HEK293 (cell line): ENCODE measurements around the gene COL4A1.

Experiments used
- BCL11A ChIP-seq: fragments of 450-650 bp; formaldehyde crosslinking; IDR thresholded peaks from 2 replicates; pipeline ENCODE4 v1.5.1; 2016; ENCODE audit warnings: low read depth, missing biosample characterization, missing genetic modification characterization
- MYNN ChIP-seq: fragments of 450-650 bp; formaldehyde crosslinking; IDR thresholded peaks from 2 replicates; pipeline ENCODE4 v1.5.1; 2016; ENCODE audit warnings: missing biosample characterization, missing genetic modification characterization, borderline replicate concordance
- SETDB1 ChIP-seq: IDR thresholded peaks from one replicate; pipeline ENCODE4 v1.6.1; 2017; ENCODE audit warnings: mild to moderate bottlenecking, low read length, moderate library complexity, mixed read lengths; ENCODE audit not compliant: insufficient read length
- TCF7L2 ChIP-seq: IDR thresholded peaks from 2 replicates; pipeline ENCODE4 v1.6.1; 2011; ENCODE audit warnings: low read depth, mild to moderate bottlenecking, inconsistent platforms, low read length, moderate library complexity, borderline replicate concordance
- YY1 ChIP-seq: fragments of 450-650 bp; formaldehyde crosslinking; IDR thresholded peaks from 2 replicates; pipeline ENCODE4 v1.5.1; 2018; ENCODE audit warnings: missing biosample characterization, missing genetic modification characterization
- ZBTB20 ChIP-seq: fragments of 450-650 bp; formaldehyde crosslinking; IDR thresholded peaks from 2 replicates; pipeline ENCODE4 v1.5.1; 2016; ENCODE audit warnings: missing biosample characterization, missing genetic modification characterization
- ZFP37 ChIP-seq: fragments of 450-650 bp; formaldehyde crosslinking; IDR thresholded peaks from 2 replicates; pipeline ENCODE4 v1.5.1; 2016; ENCODE audit warnings: missing biosample characterization, missing genetic modification characterization
- ZNF561 ChIP-seq: fragments of 450-650 bp; IDR thresholded peaks from 2 replicates; pipeline ENCODE4 v1.5.1; 2018; ENCODE audit warnings: missing biosample characterization, missing genetic modification characterization, borderline replicate concordance
- ZNF785 ChIP-seq: fragments of 450-650 bp; formaldehyde crosslinking; IDR thresholded peaks from 2 replicates; pipeline ENCODE4 v1.5.1; 2016; ENCODE audit warnings: missing biosample characterization, missing genetic modification characterization
- TF ChIP-seq, protein P1 (sequence below): fragments of 450-650 bp; formaldehyde crosslinking; IDR thresholded peaks from 2 replicates; pipeline ENCODE4 v1.5.1; 2016; ENCODE audit warnings: missing biosample characterization, missing genetic modification characterization
- TF ChIP-seq, protein P2 (sequence below): fragments of 450-650 bp; IDR thresholded peaks from 2 replicates; pipeline ENCODE4 v1.5.1; 2018; ENCODE audit warnings: missing biosample characterization, mild to moderate bottlenecking, missing genetic modification characterization
- TF ChIP-seq, protein P3 (sequence below): fragments of 450-650 bp; formaldehyde crosslinking; IDR thresholded peaks from 2 replicates; pipeline ENCODE4 v1.5.1; 2016; ENCODE audit warnings: missing biosample characterization, missing genetic modification characterization
- TF ChIP-seq, protein P4 (sequence below): fragments of 450-650 bp; formaldehyde crosslinking; IDR thresholded peaks from 2 replicates; pipeline ENCODE4 v1.5.1; 2016; ENCODE audit warnings: missing biosample characterization, missing genetic modification characterization

DNA sequence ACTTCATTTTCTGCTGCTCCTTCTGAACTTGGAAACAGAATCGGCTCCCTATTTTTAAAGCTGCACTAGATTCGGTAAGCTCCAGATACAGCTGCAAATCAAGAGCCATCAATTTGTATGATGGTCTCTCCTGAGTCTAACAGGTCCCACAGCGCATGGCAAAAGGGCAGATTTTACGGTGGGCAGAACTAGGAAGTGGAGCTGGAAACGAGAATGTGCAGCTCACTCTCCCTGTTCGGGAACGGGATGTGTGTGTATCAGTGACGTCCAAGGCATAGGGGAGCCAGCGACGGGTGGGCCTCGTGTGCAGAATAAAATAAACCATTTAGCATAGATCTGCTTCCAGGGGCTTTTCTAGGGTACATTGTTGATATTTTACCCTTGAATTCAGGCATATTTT, 74.2 kb downstream of the COL4A1 start:
- TF ChIP-seq MYNN (tag by site-specific recombination) = no peak
- TF ChIP-seq, protein P1, sequence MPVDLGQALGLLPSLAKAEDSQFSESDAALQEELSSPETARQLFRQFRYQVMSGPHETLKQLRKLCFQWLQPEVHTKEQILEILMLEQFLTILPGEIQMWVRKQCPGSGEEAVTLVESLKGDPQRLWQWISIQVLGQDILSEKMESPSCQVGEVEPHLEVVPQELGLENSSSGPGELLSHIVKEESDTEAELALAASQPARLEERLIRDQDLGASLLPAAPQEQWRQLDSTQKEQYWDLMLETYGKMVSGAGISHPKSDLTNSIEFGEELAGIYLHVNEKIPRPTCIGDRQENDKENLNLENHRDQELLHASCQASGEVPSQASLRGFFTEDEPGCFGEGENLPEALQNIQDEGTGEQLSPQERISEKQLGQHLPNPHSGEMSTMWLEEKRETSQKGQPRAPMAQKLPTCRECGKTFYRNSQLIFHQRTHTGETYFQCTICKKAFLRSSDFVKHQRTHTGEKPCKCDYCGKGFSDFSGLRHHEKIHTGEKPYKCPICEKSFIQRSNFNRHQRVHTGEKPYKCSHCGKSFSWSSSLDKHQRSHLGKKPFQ (tag by site-specific recombination) = no peak
- TF ChIP-seq TCF7L2 = no peak
- TF ChIP-seq, protein P2, sequence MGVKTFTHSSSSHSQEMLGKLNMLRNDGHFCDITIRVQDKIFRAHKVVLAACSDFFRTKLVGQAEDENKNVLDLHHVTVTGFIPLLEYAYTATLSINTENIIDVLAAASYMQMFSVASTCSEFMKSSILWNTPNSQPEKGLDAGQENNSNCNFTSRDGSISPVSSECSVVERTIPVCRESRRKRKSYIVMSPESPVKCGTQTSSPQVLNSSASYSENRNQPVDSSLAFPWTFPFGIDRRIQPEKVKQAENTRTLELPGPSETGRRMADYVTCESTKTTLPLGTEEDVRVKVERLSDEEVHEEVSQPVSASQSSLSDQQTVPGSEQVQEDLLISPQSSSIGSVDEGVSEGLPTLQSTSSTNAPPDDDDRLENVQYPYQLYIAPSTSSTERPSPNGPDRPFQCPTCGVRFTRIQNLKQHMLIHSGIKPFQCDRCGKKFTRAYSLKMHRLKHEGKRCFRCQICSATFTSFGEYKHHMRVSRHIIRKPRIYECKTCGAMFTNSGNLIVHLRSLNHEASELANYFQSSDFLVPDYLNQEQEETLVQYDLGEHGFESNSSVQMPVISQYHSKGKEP (tag by site-specific recombination) = no peak
- TF ChIP-seq, protein P3, sequence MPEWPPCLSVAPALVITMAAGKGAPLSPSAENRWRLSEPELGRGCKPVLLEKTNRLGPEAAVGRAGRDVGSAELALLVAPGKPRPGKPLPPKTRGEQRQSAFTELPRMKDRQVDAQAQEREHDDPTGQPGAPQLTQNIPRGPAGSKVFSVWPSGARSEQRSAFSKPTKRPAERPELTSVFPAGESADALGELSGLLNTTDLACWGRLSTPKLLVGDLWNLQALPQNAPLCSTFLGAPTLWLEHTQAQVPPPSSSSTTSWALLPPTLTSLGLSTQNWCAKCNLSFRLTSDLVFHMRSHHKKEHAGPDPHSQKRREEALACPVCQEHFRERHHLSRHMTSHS = no peak
- TF ChIP-seq, protein P4, sequence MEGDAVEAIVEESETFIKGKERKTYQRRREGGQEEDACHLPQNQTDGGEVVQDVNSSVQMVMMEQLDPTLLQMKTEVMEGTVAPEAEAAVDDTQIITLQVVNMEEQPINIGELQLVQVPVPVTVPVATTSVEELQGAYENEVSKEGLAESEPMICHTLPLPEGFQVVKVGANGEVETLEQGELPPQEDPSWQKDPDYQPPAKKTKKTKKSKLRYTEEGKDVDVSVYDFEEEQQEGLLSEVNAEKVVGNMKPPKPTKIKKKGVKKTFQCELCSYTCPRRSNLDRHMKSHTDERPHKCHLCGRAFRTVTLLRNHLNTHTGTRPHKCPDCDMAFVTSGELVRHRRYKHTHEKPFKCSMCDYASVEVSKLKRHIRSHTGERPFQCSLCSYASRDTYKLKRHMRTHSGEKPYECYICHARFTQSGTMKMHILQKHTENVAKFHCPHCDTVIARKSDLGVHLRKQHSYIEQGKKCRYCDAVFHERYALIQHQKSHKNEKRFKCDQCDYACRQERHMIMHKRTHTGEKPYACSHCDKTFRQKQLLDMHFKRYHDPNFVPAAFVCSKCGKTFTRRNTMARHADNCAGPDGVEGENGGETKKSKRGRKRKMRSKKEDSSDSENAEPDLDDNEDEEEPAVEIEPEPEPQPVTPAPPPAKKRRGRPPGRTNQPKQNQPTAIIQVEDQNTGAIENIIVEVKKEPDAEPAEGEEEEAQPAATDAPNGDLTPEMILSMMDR = no peak
- no peak for TF ChIP-seq YY1 (tag by site-specific recombination)
- no peak for TF ChIP-seq BCL11A (tag by site-specific recombination)
- no peak for TF ChIP-seq SETDB1
- TF ChIP-seq ZBTB20 (tag by site-specific recombination) = no peak
- no peak for TF ChIP-seq ZNF785 (tag by site-specific recombination)
- no peak for TF ChIP-seq ZFP37 (tag by site-specific recombination)
- TF ChIP-seq ZNF561 (tag by site-specific recombination) = no peak
